ENCODE results near the gene SCN10A.
A peak's percentile ranks its signal among the peaks of the same experiment; 100 is the strongest.

SCN10A gene

GRCh38 chr3:38763569-38763968, 52.4 kb downstream of the SCN10A start:
- no peak for DNase-seq

DNA sequence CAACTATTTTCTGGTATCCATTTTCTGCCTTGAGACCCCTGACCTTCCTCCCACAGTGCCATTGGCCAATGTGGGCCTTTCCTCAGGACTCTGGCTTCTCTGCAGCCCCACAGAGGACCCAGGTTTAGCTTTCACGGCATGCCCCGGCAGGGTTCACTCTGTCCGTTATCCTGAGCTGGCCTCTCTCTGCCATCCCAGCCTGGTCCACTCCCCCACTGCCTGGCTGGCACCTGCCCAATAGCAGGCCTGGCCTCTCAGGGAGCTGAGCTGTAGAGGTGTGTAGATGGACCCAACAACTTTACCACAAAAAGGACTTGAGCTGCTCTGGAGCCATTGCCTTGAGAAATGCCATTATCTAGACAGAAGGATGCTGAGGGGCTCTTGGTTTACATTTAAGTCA, 57.5 kb downstream of the SCN10A start:
- DNase-seq, result no peak

DNA sequence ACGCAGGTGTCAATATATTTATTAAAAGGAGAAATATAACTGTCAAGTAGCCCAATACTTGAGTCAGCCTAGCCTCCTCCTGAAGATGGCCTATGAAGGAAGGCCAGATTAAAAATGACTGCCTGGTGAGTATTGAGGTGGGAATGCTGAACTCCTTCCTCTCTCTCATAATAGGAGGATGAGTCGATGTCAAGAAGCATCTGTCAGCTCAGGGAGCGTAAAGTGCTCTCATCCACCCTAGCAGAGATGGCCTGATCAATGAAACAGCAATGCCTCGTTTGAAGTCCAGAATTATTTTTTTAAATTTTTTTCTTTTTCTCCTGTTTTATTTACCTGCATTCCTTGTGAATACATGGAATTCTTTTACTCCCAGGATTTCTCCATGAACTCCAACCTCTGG, 58.3 kb downstream of the SCN10A start:
- no peak for DNase-seq

GRCh38 chr3:38756892-38757291, 59.1 kb downstream of the SCN10A start:
- no peak for DNase-seq

GRCh38 chr3:38755130-38755529, 60.9 kb downstream of the SCN10A start:
- DNase-seq, result no peak

DNA sequence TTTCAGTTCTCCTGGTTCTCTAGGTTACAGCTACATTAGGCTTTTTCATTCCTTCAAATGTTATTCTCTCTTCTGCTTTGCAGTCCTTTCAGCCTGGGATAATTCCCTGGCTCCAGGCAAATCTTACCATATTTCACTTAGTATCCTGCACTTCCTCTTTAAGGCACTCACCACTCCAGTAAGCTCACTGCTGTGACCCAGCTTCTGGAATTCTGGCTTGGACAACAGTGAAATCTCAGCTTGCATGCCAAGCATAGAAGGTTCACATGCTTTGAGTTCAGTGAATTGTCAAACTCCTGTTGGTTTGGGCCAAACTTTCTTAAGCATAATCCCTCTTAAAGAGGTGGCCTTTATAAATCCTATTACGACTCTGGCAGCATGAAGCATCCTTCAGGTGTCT, 69.4 kb downstream of the SCN10A start:
- DNase-seq, result no peak

- DNase-seq, result no peak
These were observed 73.0 kb downstream of the SCN10A start for GRCh38 chr3:38743043-38743442.

- no peak for DNase-seq
These were observed 73.5 kb downstream of the SCN10A start for GRCh38 chr3:38742550-38742949.

DNA sequence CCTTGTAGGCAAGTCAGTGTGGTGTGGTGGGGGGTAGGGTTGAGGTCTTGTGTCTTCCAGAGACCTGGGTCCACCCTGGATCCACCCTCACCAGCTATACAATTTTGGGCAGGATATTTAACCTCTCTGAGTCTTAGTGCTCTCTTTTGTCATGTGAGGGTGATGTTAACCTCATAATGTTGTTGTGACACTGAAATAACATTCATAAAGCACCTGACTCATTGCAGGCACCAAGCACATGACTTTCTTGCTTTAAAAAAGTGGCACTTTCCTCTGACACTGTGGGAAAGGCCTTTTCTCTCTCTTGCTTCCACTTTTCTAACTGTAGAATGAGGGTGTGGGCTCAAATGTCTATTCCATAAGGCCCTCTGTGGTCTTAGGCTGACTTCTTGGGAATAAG, 75.5 kb downstream of the SCN10A start:
- no peak for DNase-seq

DNA sequence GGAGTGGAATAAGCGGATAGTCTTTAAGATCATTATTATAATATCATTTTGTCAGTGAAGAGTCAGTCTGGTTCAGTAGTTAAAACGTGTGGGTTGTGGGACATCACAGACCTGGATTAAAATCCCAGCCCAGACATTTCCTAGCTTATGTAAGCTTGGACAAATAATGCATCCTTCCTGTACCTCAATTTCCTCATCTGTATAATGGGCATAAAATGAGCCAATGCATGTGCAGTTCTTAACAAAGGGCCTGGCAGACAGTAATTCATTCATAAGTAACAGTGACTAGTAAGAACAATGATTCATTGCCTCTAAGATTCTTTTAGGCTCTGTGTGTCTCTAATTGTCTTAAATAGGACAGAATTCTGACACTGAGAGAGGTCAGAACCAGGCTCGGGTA, 76.1 kb downstream of the SCN10A start:
- no peak for DNase-seq

GRCh38 chr3:38739396-38739689, 76.7 kb downstream of the SCN10A start:
- DNase-seq, result no peak

- DNase-seq, result peak in 1 of 5 donors; percentile 22
These were observed 77.2 kb downstream of the SCN10A start for GRCh38 chr3:38738630-38739395.

DNA sequence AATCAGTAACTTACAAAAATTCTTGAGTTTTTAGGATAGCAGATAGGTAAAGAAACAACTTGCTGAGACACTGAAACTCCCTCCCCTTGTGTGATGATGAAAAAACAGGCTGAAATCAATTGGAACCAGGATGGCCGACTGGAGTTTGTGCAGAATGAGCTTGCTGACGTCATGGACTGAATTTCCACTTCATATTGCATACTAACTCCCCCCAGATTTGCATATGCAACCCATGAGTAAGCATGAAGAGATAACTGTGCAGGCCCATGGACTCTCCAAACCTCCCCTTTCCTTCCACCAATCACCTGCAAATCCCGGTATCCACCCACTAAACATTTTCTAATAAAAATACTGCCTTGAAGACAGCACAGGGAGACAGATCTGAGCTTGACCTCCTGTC, 84.5 kb downstream of the SCN10A start:
- DNase-seq, result no peak

DNA sequence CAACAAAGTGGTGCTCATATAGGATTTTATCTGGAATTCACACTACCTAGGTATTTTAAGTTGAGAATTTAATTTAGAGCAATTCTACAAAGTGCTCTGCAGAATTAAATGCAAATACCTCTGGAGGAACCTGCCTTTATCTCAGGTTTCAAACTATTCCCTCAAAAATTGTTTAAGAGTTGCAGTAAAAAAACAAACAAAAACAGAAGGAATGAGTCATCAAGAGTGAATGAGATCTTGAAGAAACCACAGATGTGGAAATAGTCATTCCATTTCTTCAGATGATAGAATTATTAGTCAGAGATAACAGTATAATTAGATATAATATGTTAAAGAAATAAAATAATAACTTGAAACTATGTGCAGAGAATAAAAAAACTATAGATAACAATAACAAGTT, 85.7 kb downstream of the SCN10A start:
- no peak for DNase-seq

DNA sequence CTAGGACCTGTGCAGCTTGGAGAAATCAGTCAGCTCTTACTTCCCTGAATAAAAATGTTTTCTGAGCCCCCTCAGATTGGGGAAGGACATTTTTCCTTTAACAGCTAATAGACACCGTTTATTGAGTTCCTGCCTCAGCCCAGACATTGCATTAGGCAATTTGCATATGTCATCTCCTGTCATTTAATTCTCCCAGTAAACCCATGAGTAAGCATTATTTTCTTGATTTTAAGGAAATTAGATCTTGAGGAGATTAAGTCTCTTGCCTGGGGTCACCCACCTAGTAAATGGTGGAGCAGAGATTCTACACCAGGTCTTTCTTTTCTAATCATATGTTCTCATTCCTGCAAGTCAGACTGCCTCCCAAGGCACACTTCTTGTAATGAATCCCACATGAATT, 88.0 kb downstream of the SCN10A start:
- no peak for DNase-seq

- no peak for DNase-seq
These were observed 89.3 kb downstream of the SCN10A start for GRCh38 chr3:38726751-38727150.

- DNase-seq, result no peak
These were observed 90.1 kb downstream of the SCN10A start for GRCh38 chr3:38725726-38726419.

- no peak for DNase-seq
These were observed 91.7 kb downstream of the SCN10A start for GRCh38 chr3:38724392-38724736.

- DNase-seq, result no peak
These were observed 92.2 kb downstream of the SCN10A start for GRCh38 chr3:38723569-38724391.

- no peak for DNase-seq
These were observed 93.0 kb downstream of the SCN10A start for GRCh38 chr3:38722781-38723568.

DNA sequence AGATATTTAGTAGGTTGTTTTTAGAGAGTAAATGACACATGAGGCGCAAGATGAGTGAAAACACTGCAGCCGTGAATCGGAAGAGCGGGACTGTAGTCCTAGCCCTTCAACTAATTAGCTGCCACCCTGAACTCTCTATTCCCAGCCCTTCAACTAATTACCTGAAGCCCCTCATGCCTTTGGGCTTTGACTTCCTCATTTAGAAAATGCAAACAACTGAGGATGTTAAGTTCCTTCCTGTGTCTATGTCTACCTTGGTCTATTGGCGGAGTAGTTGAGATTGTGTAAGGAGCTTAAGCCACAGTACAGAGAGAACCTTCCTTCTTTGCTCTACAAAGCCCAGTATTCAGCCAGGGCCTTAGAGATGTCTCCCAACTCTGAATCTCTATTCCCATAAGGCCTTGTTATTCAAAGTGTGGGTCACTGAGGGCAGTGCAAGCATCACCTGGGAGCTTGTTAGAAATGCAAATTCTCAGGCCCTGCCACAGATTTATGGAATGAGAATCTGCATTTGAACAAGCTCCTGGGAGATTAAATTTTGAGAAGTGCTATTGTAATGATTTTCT, 94.7 kb downstream of the SCN10A start:
- DNase-seq, result no peak

DNA sequence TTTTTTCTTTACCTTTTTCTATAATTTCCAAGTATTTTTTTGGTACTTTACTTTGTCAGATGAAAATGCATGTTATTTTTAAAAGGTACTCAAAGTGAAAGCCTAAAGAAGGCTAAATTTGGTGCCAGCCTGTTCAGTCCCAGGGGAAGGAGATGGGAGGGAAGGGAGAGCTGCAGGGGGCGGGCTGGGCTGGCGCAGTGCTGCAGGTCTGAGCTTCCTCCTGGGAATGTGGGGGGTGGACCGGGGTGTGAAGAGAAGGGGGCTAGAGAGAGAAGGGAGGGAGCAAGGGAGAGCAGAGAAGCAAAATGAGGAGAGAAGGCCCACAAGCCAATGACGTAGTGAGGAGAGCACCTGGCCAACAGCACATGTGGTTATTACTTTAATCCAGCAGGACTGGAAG, 95.6 kb downstream of the SCN10A start:
- no peak for DNase-seq
